ENCODE results near the gene SMCO2. TPM values are rescaled to one million over a fixed set of nuclear protein-coding genes. Genes with fewer than 3 reads are reported as not detected.

Gene SMCO2
- total and polyA plus RNA-seq, 2 of the 8 experiments (the other 6 are each of a cell fraction or from before 2014, with no cell fraction given), result 0.24 to 0.80 TPM

DNA sequence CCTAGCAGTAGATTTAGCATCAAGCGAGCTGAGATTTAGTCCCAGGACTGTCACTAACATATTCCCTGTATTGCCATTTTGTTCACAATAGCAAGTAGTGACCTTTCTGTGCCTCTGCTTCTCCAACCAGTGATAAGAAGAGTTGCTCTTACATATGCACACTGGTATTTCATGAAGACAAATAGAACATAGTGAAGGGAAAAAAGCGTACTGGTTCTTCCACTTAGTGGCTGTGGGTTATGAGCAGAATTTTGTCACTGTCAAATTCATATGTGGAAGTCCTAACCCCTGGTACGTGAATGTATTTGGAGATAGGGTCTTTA is 65.1 kb downstream of the SMCO2 start:
- Histone ChIP-seq H3K14ac (ENCODE audit: insufficient read length) (no peak overlapping the region), H3K4me3 (ENCODE audit: extremely low read depth in 1 of 4, insufficient read depth in 2 of 4, low read depth in 3 of 4, low read length in 4 of 4) (no peak overlapping the region), H3K4ac (replicated peaks; ENCODE audit: insufficient read length, low read depth, low read length) (no peak overlapping the region), H3K79me1 (ENCODE audit: low read depth, low read length) (no peaks in the 10 kb centered on the region), H2BK15ac (ENCODE audit: low read length) (no peak overlapping the region), H3K9me3 (ENCODE audit: insufficient read depth in 2 of 2, low read depth in 1 of 2, low read length in 1 of 2) (no peaks in the 10 kb centered on the region), H3K79me2 (ENCODE audit: control insufficient read depth in 1 of 2, insufficient read depth in 2 of 2, low read length in 2 of 2) (no peaks in the 10 kb centered on the region), H3K27ac (ENCODE audit: low read depth, low read length) (no peak overlapping the region), H4K20me1 (replicated peaks in 1 of 2; ENCODE audit: control insufficient read depth in 1 of 2, insufficient read depth in 2 of 2, low read length in 2 of 2) (no peaks in the 10 kb centered on the region), H2BK5ac (ENCODE audit: low read depth, low read length) (no peak overlapping the region), H2BK20ac (ENCODE audit: low read length) (no peak overlapping the region), H3K36me3 (ENCODE audit: control insufficient read depth in 2 of 4, insufficient read depth in 4 of 4, low read length in 3 of 4) (no peaks in the 10 kb centered on the region), H2BK12ac (ENCODE audit: low read depth, low read length) (no peak overlapping the region), H3K4me2 (ENCODE audit: insufficient read depth in 1 of 2, low read depth in 2 of 2, low read length in 2 of 2) (no peak overlapping the region), H2AFZ (ENCODE audit: low read length) (no peak overlapping the region), H3K56ac (replicated peaks; ENCODE audit: insufficient read length, low read depth, low read length) (no peak overlapping the region), H3K4me1 (replicated peaks in 1 of 4; ENCODE audit: control insufficient read depth in 3 of 4, insufficient read depth in 4 of 4, low read length in 3 of 4) (no peaks in the 10 kb centered on the region; a peak in 1 of 7 replicates), H4K5ac (ENCODE audit: insufficient read length, low read depth, low read length) (no peak overlapping the region), H2AK5ac (ENCODE audit: low read depth, low read length) (no peak overlapping the region), H4K8ac (ENCODE audit: extremely low read depth, insufficient read depth, low read length) (no peak overlapping the region), H3K27me3 (replicated peaks in 1 of 4; ENCODE audit: control insufficient read depth in 3 of 4, extremely low read depth in 1 of 4, insufficient read depth in 3 of 4, low read length in 3 of 4) (no peaks in the 10 kb centered on the region), H3K23ac (ENCODE audit: insufficient read length) (no peak overlapping the region), H3K9ac (replicated peaks in 1 of 4; ENCODE audit: extremely low read depth in 1 of 4, low read depth in 3 of 4, low read length in 3 of 4) (no peak overlapping the region), H3K18ac (ENCODE audit: extremely low read depth, low read length) (no peak overlapping the region), H4K91ac (replicated peaks; ENCODE audit: insufficient read length, low read length) (no peak overlapping the region), H3K23me2 (ENCODE audit: low read depth, low read length) (no peaks in the 10 kb centered on the region), H2BK120ac (replicated peaks; ENCODE audit: low read depth, low read length) (no peak overlapping the region)
- 89% methylated on average over 3 of the region's 3 CpGs; no CpG with 5 or more reads in 1 of the 2 experiments for WGBS, 2 experiments (ENCODE audit: extremely low coverage in 1 of 2, insufficient coverage in 1 of 2, insufficient read length in 1 of 2, insufficient replicate concordance in 2 of 2, low coverage in 1 of 2, low lambda C conversion rate in 2 of 2, missing lambda C conversion rate in 1 of 2)
- FAIRE-seq, result no peak
- ChIA-PET CTCF (ENCODE audit: partially characterized antibody) (no interaction called here), POLR2A (ENCODE audit: partially characterized antibody) (no interaction called here)
- DNase-seq (ENCODE audit: low read depth in 1 of 2, low spot score in 2 of 2), result no peak
- TF ChIP-seq, protein P1, sequence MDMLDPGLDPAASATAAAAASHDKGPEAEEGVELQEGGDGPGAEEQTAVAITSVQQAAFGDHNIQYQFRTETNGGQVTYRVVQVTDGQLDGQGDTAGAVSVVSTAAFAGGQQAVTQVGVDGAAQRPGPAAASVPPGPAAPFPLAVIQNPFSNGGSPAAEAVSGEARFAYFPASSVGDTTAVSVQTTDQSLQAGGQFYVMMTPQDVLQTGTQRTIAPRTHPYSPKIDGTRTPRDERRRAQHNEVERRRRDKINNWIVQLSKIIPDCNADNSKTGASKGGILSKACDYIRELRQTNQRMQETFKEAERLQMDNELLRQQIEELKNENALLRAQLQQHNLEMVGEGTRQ (IDR thresholded peaks at IDR 0.05; ENCODE audit: low read length), result no peak
- TF ChIP-seq RAD21 (IDR thresholded peaks at IDR 0.05 in 1 of 2, conservative IDR thresholded peaks at IDR 0.05 in 1 of 2; ENCODE audit: low read depth in 2 of 2, low read length in 2 of 2) (no peak), CTBP2 (IDR thresholded peaks at IDR 0.05; ENCODE audit: borderline replicate concordance, insufficient read depth, insufficient read length, low read length) (no peak), CHD1 (IDR thresholded peaks at IDR 0.05; ENCODE audit: low read depth, low read length) (no peak), MAFK (IDR thresholded peaks at IDR 0.05; ENCODE audit: low read depth, low read length) (no peak), SP2 (IDR thresholded peaks at IDR 0.05; ENCODE audit: low read length) (no peak), SIX5 (IDR thresholded peaks at IDR 0.05; ENCODE audit: low read depth, low read length) (no peak), POU5F1 (IDR thresholded peaks at IDR 0.05; ENCODE audit: low read depth, low read length) (no peak), RFX5 (IDR thresholded peaks at IDR 0.05; ENCODE audit: borderline replicate concordance, low read depth, low read length) (no peak), YY1 (IDR thresholded peaks at IDR 0.05; ENCODE audit: low read depth, low read length) (no peak)
- TF ChIP-seq, protein P2, sequence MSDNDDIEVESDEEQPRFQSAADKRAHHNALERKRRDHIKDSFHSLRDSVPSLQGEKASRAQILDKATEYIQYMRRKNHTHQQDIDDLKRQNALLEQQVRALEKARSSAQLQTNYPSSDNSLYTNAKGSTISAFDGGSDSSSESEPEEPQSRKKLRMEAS (IDR thresholded peaks at IDR 0.05), result no peak
- TF ChIP-seq, protein P3, sequence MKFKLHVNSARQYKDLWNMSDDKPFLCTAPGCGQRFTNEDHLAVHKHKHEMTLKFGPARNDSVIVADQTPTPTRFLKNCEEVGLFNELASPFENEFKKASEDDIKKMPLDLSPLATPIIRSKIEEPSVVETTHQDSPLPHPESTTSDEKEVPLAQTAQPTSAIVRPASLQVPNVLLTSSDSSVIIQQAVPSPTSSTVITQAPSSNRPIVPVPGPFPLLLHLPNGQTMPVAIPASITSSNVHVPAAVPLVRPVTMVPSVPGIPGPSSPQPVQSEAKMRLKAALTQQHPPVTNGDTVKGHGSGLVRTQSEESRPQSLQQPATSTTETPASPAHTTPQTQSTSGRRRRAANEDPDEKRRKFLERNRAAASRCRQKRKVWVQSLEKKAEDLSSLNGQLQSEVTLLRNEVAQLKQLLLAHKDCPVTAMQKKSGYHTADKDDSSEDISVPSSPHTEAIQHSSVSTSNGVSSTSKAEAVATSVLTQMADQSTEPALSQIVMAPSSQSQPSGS (IDR thresholded peaks at IDR 0.05; ENCODE audit: low read length), result no peak

Measured in H1 (cell line).